Cerebellar cortex (tissue), 1 donor: ENCODE data around the gene THBS4.
A peak's percentile ranks its signal among the peaks of the same experiment; 100 is the strongest.
"Not testable (repeated sequence)": the region's sequence is repeated elsewhere in the genome, so short reads cannot be mapped to it uniquely, and the experiment has no call there.

Source experiments
- DNase-seq: peaks from one replicate; pipeline ENCODE4 v3.0.0-alpha.2; 2015; ENCODE audit warnings: low spot score

Gene THBS4

GRCh38 chr5:80076131-80077050, 41.2 kb downstream of the THBS4 start:
- DNase-seq: no peak

DNA sequence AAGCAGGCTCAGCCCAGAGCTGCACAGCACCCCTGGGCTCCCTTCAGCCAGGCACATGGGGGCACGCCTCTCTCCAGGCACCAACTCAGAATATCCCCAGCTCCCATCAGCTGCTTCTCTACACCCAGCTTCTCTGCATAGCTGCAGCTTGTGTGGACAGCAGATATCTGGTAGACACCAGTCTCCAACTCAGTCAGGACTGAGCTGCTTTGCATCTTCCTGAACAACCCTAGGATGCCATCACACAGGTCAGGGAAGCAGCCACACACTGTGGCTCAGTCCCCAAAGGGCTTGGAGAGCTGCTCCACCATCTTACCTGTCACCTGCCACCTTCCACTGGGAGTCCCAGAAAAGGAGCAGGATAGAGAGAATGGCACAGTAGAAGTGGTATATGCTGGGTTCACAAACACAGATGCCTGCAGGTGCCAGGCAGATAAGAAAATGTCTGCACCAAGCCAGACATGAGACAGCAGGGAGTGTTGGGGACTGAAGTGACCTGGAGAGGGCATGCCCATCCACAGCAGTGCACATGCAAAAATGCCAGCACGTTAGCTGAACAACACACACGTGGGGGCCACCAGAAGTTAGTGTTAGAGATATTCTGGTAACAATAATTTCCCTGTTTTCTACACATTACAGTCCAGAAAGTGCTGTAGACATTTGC, 42.0 kb downstream of the THBS4 start:
- DNase-seq: no peak

DNA sequence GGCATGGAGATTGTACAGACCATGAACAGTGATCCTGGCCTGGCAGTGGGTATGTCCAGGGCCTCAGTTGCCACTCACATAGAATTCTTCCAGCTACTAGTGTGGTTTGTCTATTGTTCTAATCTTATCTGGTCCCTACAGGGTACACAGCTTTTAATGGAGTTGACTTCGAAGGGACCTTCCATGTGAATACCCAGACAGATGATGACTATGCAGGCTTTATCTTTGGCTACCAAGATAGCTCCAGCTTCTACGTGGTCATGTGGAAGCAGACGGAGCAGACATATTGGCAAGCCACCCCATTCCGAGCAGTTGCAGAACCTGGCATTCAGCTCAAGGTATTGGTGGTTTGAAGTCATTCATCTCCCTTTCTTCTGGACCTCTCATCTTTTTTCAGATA, 43.8 kb downstream of the THBS4 start:
- DNase-seq: no peak

- no peak for DNase-seq
These were observed 47.1 kb downstream of the THBS4 start for GRCh38 chr5:80082281-80082680.

DNA sequence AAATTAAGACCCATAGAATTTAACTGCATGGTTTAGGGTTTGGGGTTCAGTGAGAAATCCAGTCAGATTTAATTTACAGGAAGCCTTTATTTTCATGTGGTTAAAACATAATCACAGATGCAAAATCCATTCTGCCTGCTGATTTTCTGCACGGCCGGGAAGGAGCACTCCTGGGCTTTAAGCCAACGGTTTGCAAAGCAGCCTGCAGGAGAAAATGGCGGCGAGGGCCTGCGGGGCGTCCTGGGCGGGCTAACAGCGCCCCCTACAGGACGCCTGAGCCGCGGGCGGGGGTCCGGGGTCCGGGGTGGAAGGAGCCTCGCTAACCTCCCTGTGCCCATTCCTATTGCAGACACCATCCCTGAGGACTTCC, 47.6 kb downstream of the THBS4 start:
- peak; percentile 39 for DNase-seq

DNA sequence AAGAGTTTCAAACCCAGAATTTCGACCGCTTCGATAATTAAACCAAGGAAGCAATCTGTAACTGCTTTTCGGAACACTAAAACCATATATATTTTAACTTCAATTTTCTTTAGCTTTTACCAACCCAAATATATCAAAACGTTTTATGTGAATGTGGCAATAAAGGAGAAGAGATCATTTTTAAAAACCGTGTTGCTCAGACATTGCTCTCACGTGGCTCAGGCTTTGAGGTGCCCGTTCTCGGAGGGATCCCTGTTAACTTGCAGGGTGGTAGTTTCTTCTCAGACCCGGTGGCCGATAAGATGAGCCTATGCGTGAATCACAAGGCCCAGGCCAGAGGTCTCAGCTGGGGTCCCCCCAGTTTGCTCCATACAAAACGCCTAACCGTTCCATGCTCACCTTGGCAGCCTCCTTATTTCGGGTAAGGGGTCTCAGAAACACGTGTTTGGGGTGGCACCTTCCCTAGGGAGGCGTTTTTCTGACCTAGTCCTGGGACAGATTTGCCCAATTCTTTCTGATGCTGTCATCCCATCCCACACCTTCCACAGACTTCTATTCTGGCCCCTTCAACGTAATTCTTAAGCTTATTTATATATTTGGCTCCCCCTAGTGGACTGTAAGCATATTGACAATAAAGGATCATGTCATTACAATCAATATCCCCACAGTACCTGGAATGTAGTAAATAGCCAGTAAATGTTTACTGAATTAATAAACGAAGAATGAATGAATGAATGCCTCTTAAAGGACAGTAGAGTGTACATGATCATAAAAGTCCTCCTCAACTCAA, 48.1 kb downstream of the THBS4 start:
- peak; percentile 75 for DNase-seq

DNA sequence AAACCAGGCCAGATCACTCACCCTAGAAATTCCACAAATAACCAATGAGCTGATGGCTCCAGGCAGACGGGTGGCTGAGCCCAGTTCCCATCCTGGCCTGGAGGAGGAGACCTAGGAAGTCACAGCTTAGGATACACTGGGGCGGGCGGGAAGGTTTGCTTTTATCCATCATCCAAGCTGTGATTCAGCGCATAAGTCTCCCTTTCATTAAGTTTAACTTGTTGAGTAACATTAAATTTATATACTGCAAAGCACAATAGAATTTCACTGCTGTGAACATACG, 55.7 kb downstream of the THBS4 start:
- no peak for DNase-seq

DNA sequence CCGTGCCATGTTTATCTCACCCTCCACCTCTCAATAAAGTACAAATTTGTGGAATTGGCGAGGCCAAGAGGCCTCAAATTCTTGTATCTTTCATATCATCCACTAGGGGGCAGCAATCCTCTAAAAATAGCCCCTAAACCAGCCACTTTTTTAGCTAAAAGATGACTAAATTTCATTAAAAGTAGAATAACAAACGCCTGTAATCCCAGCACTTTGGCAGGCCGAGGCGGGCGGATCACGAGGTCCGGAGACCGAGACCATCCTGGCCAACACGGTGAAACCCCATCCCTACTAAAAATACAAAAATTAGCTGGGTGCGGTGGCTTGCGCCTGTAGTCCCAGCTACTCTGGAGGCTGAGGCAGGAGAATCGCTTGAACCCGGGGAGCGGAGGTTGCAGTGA, 56.6 kb downstream of the THBS4 start:
- peak; percentile 56 for DNase-seq

- no peak for DNase-seq
These were observed 57.4 kb downstream of the THBS4 start for GRCh38 chr5:80092486-80093107.

DNA sequence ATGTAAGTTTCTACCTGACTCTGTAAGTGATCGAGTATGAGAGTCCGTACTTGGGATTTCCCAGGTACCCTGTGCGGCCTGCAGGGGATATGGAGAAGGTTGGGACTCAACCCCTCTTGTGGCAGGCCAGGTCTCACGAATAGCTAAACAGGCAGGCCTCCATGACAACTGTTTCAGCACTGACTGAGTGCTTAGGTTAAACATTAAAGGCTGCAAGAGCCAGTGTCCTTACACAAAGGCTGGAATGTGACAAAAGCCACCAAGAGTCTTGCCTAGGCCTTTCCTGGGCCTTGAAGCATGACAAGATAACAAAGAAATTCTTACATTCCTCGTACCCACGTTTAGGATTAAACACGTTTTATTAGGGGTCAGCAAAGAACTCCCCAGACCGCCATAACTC, 58.6 kb downstream of the THBS4 start:
- DNase-seq: no peak

DNA sequence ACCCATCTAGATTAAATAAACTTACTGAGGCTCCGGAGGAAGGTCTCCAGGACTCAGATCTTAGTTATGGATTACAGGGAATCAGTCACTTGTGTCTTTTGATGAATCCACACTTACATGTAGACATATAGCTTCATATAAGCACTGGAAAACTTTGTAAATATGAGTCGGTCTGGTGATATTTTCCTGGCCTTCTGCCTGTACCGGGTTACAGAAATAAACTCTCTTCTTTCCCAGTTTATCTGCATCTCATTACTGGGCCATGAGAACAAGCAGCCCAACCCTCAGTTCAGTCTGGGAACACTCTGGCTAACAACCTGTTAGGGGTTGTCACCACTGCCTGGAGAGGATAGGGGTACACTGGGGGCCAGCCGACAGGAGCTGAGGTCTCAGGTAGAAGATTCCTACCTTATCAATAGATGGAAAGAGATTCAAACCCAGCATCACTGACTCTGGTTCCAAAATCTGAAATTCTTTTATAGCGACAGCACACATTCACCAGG, 59.1 kb downstream of the THBS4 start:
- no peak for DNase-seq

DNA sequence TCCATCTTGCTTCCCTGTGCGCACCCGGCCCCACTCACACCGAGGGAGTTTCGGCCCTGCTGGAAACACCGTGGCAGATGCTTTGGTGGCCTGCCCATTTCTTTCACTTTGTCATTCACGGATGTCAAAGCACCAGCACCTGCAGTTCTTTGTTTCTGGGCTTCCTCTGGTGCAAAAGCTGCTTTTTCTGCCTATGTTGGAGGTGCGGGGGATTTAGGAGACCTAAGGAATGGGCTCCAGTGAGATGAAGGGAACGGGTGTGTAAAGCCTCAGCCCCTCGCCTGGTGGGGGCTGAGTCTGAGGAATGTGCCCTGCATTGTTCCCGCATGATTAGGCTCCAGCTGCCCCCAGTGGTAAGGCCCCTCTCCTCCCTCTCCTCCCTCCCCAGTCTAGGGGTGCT, 62.3 kb downstream of the THBS4 start:
- no peak for DNase-seq

DNA sequence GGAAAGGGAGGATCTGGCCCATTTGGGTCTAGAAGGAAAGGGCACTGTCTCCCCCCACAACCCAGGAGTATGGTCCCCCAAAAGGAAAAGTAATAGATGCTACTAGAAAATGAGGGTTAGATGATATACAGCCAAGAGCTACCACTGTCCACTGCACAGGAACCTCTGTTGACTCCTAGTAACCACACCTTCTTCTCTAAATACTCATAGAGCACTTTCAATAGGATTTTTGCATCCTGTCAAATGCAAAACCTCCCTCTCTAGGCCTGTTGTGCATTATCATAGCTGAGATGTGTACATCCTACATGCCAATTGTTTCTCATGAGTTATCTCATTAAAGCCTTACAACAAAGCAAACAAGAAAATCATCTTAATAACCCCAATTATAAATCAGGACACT, 66.8 kb downstream of the THBS4 start:
- no peak for DNase-seq

DNA sequence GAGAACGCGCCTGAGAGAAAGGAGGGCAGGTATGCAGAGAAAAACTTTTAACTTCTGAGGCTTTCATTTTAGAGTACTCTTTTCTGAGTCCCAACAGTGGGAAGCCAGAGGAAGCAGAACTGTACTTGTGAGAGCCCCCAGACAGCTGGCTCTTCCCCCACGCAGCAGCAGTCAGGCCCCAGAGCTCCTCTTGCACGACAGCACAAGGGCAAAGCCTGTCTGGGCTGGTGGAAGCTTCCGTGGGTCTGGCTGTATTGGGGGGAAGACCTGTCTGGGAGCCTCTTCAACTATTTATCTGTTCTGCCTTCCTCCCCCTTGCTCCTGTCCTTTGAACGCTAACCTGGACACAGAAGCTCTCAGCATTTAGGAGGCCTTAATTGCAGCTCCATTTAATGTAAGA, 68.2 kb downstream of the THBS4 start:
- no peak for DNase-seq

DNA sequence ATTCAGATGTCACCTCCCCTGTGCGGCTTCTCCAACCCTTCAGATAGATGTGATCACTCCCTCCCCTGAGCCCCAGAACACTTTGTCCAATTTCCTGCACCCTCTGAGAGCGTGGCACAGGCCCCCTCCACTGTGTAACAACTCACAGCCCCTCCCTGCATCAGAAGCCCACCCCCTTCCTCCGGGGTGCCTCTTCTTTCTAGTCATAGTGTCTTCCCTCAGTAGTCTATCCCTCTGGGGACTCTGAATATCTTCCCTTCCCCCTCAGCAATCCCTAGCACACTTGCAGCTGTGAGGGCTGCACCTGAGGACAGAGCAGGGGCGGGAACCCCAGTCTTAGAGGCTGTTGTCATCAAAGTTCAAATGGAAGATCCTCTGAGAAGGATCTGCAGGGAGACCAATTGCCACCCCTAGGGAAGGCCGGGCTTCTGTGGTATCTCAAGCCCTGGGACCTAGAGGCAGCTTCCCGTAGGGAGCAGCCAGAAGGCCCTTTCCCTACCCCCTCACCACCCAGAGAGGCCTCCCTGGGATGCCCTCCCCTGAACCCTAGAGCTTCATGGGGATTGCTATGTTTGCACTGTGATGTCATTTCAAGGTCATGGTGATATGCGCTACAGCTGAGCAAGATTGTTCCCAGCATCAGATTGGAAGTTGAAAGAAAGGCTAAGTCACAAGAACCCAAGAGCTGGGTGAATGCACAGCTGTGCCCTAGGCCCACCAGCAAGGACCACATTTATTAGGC, 70.7 kb downstream of the THBS4 start:
- DNase-seq: no peak

DNA sequence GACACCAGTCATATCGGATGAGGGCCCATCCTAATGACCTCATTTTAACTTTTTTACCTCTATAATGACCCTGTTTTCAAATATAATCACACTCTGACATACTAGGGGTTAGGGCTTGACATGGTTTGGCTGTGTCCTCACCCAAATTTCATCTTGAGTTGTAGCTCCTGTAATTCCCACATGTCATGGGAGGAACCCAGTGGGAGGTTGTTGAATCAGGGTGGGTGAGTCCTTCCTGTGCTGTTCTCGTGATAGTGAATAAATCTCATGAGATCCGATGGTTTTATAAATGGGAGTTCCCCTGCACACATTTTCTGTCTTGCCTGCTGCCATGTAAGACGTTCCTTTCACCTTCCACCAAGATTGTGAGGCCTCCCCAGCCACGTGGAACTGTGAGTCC, 71.8 kb downstream of the THBS4 start:
- DNase-seq: no peak

DNA sequence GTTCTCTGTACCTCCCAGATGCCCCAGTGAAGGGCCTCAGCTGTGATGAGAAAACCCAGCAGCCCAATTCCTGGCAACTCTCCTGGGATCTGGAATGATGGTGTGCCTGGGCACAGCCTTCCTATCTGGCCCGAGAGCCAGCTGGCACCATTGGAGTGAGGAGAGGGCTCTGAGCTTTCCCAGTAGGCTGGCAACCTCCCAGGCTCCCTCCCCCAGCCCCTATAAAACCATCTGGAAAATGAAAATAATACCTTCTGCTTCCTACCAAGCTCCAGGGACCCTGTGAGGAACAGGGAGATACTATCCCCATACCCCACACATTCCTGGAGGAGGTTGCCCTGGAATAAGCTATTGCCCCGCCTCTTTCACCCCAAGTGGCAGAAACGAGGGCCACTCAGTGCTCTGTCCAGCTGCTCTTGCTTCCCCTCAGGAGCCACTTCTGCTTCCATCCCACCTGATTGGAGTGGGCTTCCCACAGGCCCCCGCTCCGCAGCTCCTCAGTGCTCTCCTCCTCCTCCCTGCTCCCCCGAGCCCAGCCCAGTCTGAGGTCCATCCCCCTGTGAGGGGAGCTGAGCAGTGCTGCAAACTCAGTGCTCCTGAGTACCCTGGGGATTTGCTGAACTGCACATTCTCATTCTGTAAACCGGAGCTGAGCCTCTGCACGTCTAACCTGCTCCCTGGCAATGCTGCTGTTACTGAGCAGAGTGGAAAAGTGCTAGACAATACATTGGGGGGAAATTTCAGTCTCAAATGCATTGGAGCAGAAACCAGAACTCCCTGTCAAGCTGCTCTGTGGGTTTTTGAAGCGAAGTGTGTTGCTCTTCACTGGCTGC, 74.7 kb downstream of the THBS4 start:
- DNase-seq: no peak

DNA sequence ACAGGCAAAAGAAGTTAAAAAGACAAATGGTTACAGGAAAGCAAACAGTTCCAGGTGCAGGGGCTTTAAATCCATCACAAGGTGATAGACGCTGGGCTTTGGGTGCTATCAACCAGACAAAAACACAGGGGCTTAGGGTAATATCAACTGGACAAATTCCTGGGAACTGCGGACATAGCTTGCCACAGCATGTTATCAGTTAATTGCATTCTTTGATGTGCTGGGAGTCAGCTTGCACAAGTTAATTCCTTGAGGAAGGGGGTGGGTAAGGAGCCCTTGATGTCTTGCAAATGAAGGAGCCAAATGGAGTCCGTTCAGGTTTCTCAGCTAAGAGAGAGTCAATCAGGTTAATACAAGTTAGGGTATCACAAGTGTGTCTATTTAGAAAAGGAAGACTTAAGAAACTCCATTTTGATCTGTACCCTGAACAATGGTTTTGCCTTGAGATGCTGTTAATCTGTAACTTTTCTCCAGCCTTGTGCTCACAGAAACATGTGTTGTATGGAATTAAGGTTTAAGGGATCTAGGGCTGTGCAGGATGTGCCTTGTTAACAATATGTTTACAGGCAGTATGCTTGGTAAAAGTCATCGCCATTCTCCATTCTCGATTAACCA, 76.3 kb downstream of the THBS4 start:
- DNase-seq: not testable (repeated sequence)

DNA sequence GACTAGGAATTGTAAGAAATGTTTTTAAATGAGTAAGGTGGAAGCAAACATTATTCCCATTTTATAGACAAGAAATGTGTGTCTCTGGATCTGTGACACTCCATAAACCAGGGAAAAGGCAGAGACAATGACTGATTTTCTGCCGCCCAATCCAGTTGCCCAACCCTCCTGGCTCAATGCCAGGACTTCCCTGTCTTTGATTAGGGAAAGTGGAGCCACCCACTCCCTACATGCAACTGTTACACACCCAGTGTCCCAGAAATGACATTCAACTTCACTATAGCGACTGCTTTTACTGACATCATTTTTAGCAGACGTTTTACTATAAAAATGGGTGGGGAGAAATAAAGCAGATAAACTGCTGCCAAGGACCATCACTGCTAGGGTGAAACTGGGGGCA, 79.7 kb downstream of the THBS4 start:
- DNase-seq: no peak

GRCh38 chr5:80116000-80116399, 80.9 kb downstream of the THBS4 start:
- no peak for DNase-seq
